Measurements from ENCODE around the gene BCL2L1.

BCL2L1 gene

GRCh38 chr20:31691646-31692275 is 30.9 kb downstream of the BCL2L1 start:
- no peak for DNase-seq

DNA sequence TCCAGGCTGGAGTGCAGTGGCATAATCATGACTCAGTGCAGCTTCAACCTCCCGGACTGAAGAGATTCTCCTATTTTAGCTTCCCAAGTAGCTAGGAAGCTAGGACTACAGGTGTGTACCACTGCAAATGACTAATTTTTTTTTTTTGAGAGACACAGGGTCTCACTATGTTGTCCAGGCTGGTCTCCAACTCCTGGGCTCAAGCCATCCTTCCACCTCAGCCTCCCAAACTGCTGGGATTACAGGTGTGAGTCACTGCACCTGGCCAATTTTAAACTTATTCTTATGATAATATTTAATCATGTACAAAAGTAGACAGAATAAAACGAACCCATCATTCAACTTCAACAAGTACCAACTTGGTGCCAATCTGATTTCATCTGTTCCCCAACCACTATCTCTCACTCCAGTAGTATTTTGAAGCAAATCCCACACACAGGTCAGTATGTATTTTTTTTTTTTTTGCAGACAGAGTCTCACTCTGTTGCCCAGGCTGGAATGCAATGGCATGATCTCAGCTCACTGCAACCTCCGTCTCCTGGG is 32.5 kb downstream of the BCL2L1 start:
- no peak for DNase-seq

GRCh38 chr20:31689141-31689540 is 33.5 kb downstream of the BCL2L1 start:
- DNase-seq: no peak

GRCh38 chr20:31687777-31688176 is 34.9 kb downstream of the BCL2L1 start:
- DNase-seq: no peak

GRCh38 chr20:31685853-31686643 is 36.6 kb downstream of the BCL2L1 start:
- DNase-seq: no peak

GRCh38 chr20:31684153-31685015 is 38.3 kb downstream of the BCL2L1 start:
- DNase-seq: peak in 1 of 14 donors; percentile 64

DNA sequence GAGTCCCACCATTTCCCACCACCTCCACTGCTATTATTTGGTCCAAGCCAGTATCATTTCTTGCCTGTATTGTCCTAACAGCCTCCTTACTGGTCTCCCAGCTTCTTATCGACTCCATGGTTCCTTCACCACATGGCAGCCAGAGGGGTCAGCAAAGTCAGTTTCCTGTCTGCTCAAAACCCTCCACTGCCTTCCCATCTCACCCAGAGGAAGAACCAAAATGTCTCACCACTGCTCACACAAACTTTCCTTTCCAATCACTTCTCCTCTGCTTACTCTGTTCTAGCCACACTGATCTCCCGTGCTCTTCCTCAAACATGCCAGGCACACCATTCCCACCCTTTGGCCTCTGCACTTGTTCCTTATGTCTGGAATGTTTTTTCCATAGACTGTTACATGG is 39.7 kb downstream of the BCL2L1 start:
- DNase-seq: no peak

- no peak for DNase-seq
Measured at GRCh38 chr20:31682352-31682751, 40.3 kb downstream of the BCL2L1 start.

GRCh38 chr20:31681769-31682168 is 40.9 kb downstream of the BCL2L1 start:
- DNase-seq: no peak

- DNase-seq: no peak
Measured at GRCh38 chr20:31681128-31681727, 41.4 kb downstream of the BCL2L1 start.

DNA sequence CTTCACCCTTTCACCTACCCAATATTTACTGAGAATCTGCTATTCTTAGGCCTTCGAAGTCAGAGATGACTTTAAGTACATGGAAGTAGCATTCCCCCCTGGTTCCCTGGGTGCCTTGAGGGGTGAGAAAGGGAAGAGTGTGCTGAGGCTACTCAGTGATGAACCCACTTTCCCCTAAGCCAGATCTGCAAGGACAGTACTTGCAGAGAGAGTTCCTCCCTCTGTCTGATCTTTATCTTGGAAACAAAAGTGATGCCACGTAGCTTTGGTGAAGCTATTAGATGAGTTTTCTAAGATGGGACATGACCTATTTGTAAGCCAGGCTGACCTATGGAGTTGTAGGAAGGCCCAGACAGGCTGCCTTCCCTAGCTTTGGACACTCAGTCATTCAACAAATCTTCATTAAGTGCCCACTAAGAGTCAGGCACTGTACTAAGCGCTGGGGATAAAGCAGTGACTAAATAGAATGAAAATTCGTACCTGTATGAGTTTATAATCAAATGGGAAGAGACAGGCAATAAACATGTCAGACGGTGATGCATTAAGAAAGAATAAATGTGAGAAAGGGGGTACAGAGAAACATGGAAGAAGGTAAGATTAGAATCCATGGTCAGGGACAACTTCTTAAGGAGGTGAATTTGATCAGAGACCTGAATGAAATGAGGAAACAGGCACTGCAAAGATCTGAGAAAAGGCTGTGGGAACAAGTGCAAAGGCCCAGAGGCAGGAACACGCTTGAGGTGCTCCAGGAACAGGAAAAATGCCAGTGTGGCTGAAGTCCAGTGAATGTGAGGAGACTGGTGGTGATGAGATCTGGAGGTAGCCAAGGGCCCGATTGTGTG is 42.2 kb downstream of the BCL2L1 start:
- no peak for DNase-seq

GRCh38 chr20:31679357-31680285 is 43.0 kb downstream of the BCL2L1 start:
- no peak for DNase-seq

DNA sequence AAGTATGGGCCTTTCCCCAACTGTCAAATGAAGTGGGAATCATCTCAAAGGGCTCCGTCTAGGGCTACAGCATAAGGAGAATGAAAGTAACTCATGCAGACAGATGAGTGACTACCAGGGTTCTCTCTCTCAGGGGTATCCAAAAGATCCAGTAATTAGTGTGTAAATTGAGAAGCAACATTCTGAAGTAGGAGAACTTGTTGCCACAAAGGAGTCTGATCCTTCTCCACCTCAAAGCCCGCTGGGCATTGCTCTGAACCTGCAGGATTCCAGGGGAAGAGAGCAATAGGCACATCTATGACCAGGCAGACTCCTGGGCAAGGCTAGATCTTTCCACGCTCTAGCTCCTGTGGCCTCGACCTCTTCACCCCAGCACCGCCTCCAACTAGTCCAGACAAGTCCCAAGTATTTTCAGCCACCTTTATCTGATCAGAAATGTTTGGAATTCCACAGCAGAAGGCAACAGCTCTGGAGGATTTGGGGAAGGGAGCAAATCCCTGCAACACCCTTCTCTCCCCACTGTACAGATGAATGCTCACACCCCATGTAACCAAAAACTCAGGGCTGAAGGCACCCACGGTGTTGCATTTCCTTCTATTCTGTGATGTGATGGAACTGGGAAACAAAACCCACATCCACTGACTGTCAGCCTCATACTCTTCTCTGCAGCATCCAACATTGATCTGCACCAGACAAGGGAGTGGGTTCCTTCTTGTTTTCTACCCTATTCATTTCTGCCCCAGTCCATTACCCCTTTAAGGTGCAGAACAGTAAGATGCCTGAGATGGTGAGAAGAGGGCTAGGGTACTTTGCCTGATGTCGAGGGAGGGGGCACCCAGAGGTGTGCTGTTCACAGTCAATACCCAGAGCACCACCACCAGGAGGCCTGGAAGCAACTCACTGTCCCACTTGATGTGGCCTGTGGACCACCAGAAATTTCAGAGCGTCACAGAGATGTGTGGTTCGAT is 44.0 kb downstream of the BCL2L1 start:
- no peak for DNase-seq

DNA sequence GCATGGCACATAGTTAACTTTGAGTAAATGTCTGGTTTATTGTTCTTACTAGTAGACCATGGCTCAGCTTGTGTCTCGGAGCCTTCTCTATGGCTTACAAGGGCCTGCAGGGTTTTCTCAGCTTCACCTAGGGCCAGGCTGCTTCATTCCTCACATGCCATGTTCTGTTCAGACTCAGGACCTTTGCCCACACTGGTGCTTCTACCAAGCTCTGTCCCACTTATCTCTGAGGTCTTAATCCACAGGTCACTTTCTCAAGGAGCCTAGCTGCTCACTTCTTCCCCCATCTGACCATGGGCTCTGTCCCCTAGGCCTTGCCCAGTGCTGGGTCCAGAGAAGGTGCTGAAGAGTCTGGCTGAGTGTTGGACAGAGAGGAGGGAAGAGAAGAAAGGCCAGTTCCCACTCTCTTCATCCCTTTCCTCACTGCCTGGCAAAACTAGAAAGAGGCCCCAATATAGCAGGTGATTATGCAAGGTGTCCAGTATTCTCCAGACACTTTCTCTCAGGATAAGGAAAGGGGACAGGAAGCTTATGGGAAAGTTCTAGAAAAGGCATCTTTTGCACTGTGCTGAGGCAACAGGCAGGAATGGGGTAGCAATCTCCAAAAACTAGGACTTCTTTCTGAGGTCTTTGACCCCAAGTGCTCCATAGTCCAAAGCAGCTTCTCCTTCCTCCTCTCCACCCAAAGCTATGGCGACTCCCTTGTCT is 45.0 kb downstream of the BCL2L1 start:
- DNase-seq: no peak

- no peak for DNase-seq
Measured at GRCh38 chr20:31676609-31676989, 46.1 kb downstream of the BCL2L1 start.

- DNase-seq: peak in 1 of 14 donors; percentile 56
Measured at GRCh38 chr20:31675828-31676608, 46.6 kb downstream of the BCL2L1 start.

Measured in C1 segment of cervical spinal cord (tissue), 14 donors.